ENCODE measurements around the gene MTMR3. TPM values are rescaled to one million over a fixed set of nuclear protein-coding genes. Genes with fewer than 3 reads are reported as not detected.

The MTMR3 gene
- total RNA-seq, 1 donor: 36.9 TPM

DNA sequence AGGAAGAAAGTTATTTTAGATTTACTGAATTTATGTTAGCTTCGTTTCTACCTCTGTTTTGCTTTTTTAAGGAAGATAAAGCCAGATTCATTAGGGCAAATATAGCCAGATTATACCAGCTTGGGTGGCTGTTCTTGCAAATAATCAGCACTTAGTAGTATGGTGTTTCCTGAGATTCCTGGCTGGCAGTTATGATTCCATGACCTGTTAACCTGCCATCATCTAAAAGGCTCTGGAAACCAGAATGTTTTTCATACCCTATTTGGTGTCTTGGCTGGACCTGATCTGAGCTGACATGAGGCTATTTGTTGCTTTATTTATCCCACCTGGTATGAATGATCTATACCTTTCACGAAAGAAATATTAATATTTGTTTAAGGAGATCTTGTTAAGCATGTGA, 114.5 kb downstream of the MTMR3 start:
- Histone ChIP-seq H3K4me3 (ENCODE audit: insufficient read depth, low read length) (no peak overlapping the region), H3K27me3 (ENCODE audit: insufficient read depth, low read length) (no peaks in the 10 kb centered on the region), H3K36me3 (ENCODE audit: insufficient read depth, low read length) (peaks cover 7% of the 10 kb centered on the region), H3K27ac (ENCODE audit: low read depth, low read length) (no peak overlapping the region), H3K4me2 (ENCODE audit: insufficient read depth, low read length) (no peak overlapping the region), H4K20me1 (ENCODE audit: insufficient read depth, low read length) (peaks cover 14% of the 10 kb centered on the region), H3K79me2 (ENCODE audit: insufficient read depth, low read length) (peaks cover 3% of the 10 kb centered on the region), H3K4me1 (ENCODE audit: insufficient read depth, low read length) (peaks cover 32% of the 10 kb centered on the region), H3K9me3 (ENCODE audit: low read depth, low read length) (no peaks in the 10 kb centered on the region), H2AFZ (ENCODE audit: low read length) (no peak overlapping the region)
- TF ChIP-seq CTCF (IDR thresholded peaks at IDR 0.05; ENCODE audit: extremely low read depth, low read depth, low read length): no peak
- no peak for DNase-seq (ENCODE audit: insufficient read length, low spot score, missing footprints)

- Histone ChIP-seq H3K4me3 (ENCODE audit: insufficient read depth, low read length) (no peak overlapping the region), H3K9me3 (ENCODE audit: low read depth, low read length) (no peaks in the 10 kb centered on the region)
These were observed 115.8 kb downstream of the MTMR3 start for GRCh38 chr22:29998627-29999384.

DNA sequence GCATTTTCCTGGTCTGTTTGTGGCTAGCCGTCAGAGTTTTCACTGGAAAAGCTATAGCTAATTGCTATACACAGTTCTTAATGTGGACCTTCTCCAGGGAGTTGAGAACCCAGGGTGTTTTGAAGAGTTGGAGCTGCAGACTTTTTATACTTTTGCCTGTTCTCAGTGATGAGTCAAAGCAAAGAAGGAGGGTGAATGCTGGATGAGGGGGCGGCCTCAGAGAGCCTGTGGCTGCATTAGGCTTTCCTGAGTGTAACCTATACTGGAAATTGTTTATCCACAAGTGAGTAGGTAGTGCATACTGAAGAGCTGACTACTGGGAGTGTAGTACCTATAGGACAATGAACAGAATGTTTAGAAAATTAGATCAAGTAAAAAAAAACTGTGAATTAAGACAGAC, 117.6 kb downstream of the MTMR3 start:
- H3K36me3 ChIP-seq (ENCODE audit: insufficient read depth, low read length): peaks cover 11% of the 10 kb centered on the region
- no peaks in the 10 kb centered on the region for H3K9me3 ChIP-seq (ENCODE audit: low read depth, low read length)
- no peaks in the 10 kb centered on the region for H3K27me3 ChIP-seq (ENCODE audit: insufficient read depth, low read length)
- H3K4me1 ChIP-seq (ENCODE audit: insufficient read depth, low read length): peaks cover 11% of the 10 kb centered on the region
- no peak for TF ChIP-seq CTCF (IDR thresholded peaks at IDR 0.05; ENCODE audit: extremely low read depth, low read depth, low read length)
- DNase-seq (ENCODE audit: insufficient read length, low spot score, missing footprints): peak; percentile 82
- H3K79me2 ChIP-seq (ENCODE audit: insufficient read depth, low read length): peaks cover 3% of the 10 kb centered on the region
- H3K27ac ChIP-seq (ENCODE audit: low read depth, low read length): no peak overlapping the region
- no peak overlapping the region for H2AFZ ChIP-seq (ENCODE audit: low read length)
- peaks cover 13% of the 10 kb centered on the region for H4K20me1 ChIP-seq (ENCODE audit: insufficient read depth, low read length)
- H3K4me3 ChIP-seq (ENCODE audit: insufficient read depth, low read length): no peak overlapping the region
- H3K4me2 ChIP-seq (ENCODE audit: insufficient read depth, low read length): no peak overlapping the region

More at GRCh38 chr22:29998627-29999384, 115.8 kb downstream of the MTMR3 start:
- H3K4me1 ChIP-seq (ENCODE audit: insufficient read depth, low read length): peaks cover 26% of the 10 kb centered on the region
- no peak for DNase-seq (ENCODE audit: insufficient read length, low spot score, missing footprints)
- no peak overlapping the region for H2AFZ ChIP-seq (ENCODE audit: low read length)
- H4K20me1 ChIP-seq (ENCODE audit: insufficient read depth, low read length): peaks cover 11% of the 10 kb centered on the region
- peaks cover 11% of the 10 kb centered on the region for H3K36me3 ChIP-seq (ENCODE audit: insufficient read depth, low read length)
- H3K79me2 ChIP-seq (ENCODE audit: insufficient read depth, low read length): peaks cover 3% of the 10 kb centered on the region
- no peak overlapping the region for H3K27ac ChIP-seq (ENCODE audit: low read depth, low read length)
- H3K4me2 ChIP-seq (ENCODE audit: insufficient read depth, low read length): no peak overlapping the region
- H3K27me3 ChIP-seq (ENCODE audit: insufficient read depth, low read length): no peaks in the 10 kb centered on the region
- peak; percentile 27 for TF ChIP-seq CTCF (IDR thresholded peaks at IDR 0.05; ENCODE audit: extremely low read depth, low read depth, low read length)

DNA sequence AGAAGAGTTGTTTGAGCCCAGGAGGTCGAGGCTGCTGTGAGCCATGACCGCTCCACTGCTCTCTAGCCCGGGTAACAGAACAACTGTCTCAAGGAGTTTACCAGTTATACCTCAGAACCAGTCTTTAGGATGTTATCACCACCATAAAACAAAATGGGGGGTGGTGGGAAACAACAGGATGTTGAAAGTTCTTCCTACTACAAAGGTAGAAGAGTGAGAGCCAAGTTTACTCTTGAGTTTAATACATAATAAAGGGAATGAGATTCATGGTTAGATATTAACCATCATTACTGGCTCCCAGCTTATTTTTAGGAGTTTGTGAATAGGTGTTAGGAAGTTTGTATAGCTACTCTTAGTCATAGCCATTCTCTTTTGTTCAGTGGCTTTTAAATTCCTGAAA, 118.5 kb downstream of the MTMR3 start:
- Histone ChIP-seq H4K20me1 (ENCODE audit: insufficient read depth, low read length) (peaks cover 13% of the 10 kb centered on the region), H3K4me2 (ENCODE audit: insufficient read depth, low read length) (no peak overlapping the region), H3K9me3 (ENCODE audit: low read depth, low read length) (no peaks in the 10 kb centered on the region), H3K4me1 (ENCODE audit: insufficient read depth, low read length) (peaks cover 11% of the 10 kb centered on the region), H2AFZ (ENCODE audit: low read length) (no peak overlapping the region), H3K79me2 (ENCODE audit: insufficient read depth, low read length) (peaks cover 3% of the 10 kb centered on the region), H3K27me3 (ENCODE audit: insufficient read depth, low read length) (no peaks in the 10 kb centered on the region), H3K36me3 (ENCODE audit: insufficient read depth, low read length) (peaks cover 11% of the 10 kb centered on the region), H3K27ac (ENCODE audit: low read depth, low read length) (no peak overlapping the region), H3K4me3 (ENCODE audit: insufficient read depth, low read length) (no peak overlapping the region)
- no peak for DNase-seq (ENCODE audit: insufficient read length, low spot score, missing footprints)
- no peak for TF ChIP-seq CTCF (IDR thresholded peaks at IDR 0.05; ENCODE audit: extremely low read depth, low read depth, low read length)

Measured in osteoblast (primary cell).